ENCODE measurements around the gene CNTLN. TPM values are rescaled to one million over a fixed set of nuclear protein-coding genes. Genes with fewer than 3 reads are reported as not detected.
A peak's percentile ranks its signal among the peaks of the same experiment; 100 is the strongest.

Gene CNTLN
- 1 to 10 TPM; 3.0 to 7.6 (median 3.7) TPM for total RNA-seq

- H3K4me1 ChIP-seq: peaks cover 10% of the 10 kb centered on the region
- WGBS: 14% methylated on average over 8 of the region's 61 CpGs
- H3K36me3 ChIP-seq: no peaks in the 10 kb centered on the region
- no peaks in the 10 kb centered on the region for H3K27me3 ChIP-seq
- peak within 1 kb of the TSS; percentile 89 for H3K4me3 ChIP-seq
- peak; percentile 94 to 96 for DNase-seq (ENCODE audit: low spot score in 2 of 2)
- TF ChIP-seq POLR2AphosphoS5 (IDR thresholded peaks at IDR 0.05): no peak
- TF ChIP-seq CTCF (IDR thresholded peaks at IDR 0.05): no peak
- peak in 1 of 2 donors; percentile 19 for TF ChIP-seq POLR2A (IDR thresholded peaks at IDR 0.05)
- TF ChIP-seq EP300 (IDR thresholded peaks at IDR 0.05): peak; percentile 13
- H3K27ac ChIP-seq: peak within 1 kb of the TSS; percentile 82
- no peaks in the 10 kb centered on the region for H3K9me3 ChIP-seq
These were observed at the start of gene CNTLN for GRCh38 chr9:17134396-17135294. TSS of gene CNTLN (plus strand) at chr9:17135040. CDS start at chr9:17135066, 26 bp downstream.

GRCh38 chr9:17088566-17088965, 46.3 kb upstream of the CNTLN start:
- Histone ChIP-seq H3K27ac (no peak overlapping the region), H3K4me3 (no peak overlapping the region), H3K9me3 (no peaks in the 10 kb centered on the region), H3K27me3 (no peaks in the 10 kb centered on the region), H3K36me3 (no peaks in the 10 kb centered on the region), H3K4me1 (no peaks in the 10 kb centered on the region)
- 93% methylated on average over 5 of the region's 5 CpGs for WGBS
- TF ChIP-seq EP300 (IDR thresholded peaks at IDR 0.05): no peak
- TF ChIP-seq POLR2A (IDR thresholded peaks at IDR 0.05): no peak
- no peak for TF ChIP-seq POLR2AphosphoS5 (IDR thresholded peaks at IDR 0.05)
- TF ChIP-seq CTCF (IDR thresholded peaks at IDR 0.05): no peak
- DNase-seq (ENCODE audit: low spot score in 2 of 2): no peak

GRCh38 chr9:17090041-17090440, 44.8 kb upstream of the CNTLN start:
- no peak for TF ChIP-seq EP300 (IDR thresholded peaks at IDR 0.05)
- TF ChIP-seq POLR2AphosphoS5 (IDR thresholded peaks at IDR 0.05): no peak
- no peak for TF ChIP-seq POLR2A (IDR thresholded peaks at IDR 0.05)
- no peak for TF ChIP-seq CTCF (IDR thresholded peaks at IDR 0.05)
- no peaks in the 10 kb centered on the region for H3K4me1 ChIP-seq
- no peaks in the 10 kb centered on the region for H3K36me3 ChIP-seq
- no peak for DNase-seq (ENCODE audit: low spot score in 2 of 2)
- no peak overlapping the region for H3K4me3 ChIP-seq
- no peaks in the 10 kb centered on the region for H3K9me3 ChIP-seq
- H3K27ac ChIP-seq: no peak overlapping the region
- no peaks in the 10 kb centered on the region for H3K27me3 ChIP-seq
- 96% methylated on average over 1 of the region's 1 CpG for WGBS

- no peaks in the 10 kb centered on the region for H3K9me3 ChIP-seq
- no peak overlapping the region for H3K4me3 ChIP-seq
- no peaks in the 10 kb centered on the region for H3K4me1 ChIP-seq
- no peaks in the 10 kb centered on the region for H3K27me3 ChIP-seq
- no peak overlapping the region for H3K27ac ChIP-seq
- H3K36me3 ChIP-seq: no peaks in the 10 kb centered on the region
- TF ChIP-seq POLR2AphosphoS5 (IDR thresholded peaks at IDR 0.05) (no peak), CTCF (IDR thresholded peaks at IDR 0.05) (no peak)
- WGBS: 17% methylated on average over 4 of the region's 4 CpGs
- no peak for DNase-seq (ENCODE audit: low spot score in 2 of 2)
These were observed 18.4 kb upstream of the CNTLN start for GRCh38 chr9:17116400-17116837.

- no peaks in the 10 kb centered on the region for H3K27me3 ChIP-seq
- 55% methylated on average over 3 of the region's 3 CpGs for WGBS
- no peaks in the 10 kb centered on the region for H3K36me3 ChIP-seq
- H3K4me3 ChIP-seq: no peak overlapping the region
- no peaks in the 10 kb centered on the region for H3K4me1 ChIP-seq
- TF ChIP-seq POLR2A (IDR thresholded peaks at IDR 0.05) (no peak), CTCF (IDR thresholded peaks at IDR 0.05) (no peak), POLR2AphosphoS5 (IDR thresholded peaks at IDR 0.05) (no peak), EP300 (IDR thresholded peaks at IDR 0.05) (no peak)
- no peak overlapping the region for H3K27ac ChIP-seq
- no peak for DNase-seq (ENCODE audit: low spot score in 2 of 2)
- no peaks in the 10 kb centered on the region for H3K9me3 ChIP-seq
These were observed 17.5 kb upstream of the CNTLN start for GRCh38 chr9:17117372-17117771.

All from suprapubic skin (tissue), 4 donors.